ENCODE results near the gene MAP2K5.

- TF ChIP-seq POLR2AphosphoS5 (IDR thresholded peaks at IDR 0.05) (no peak), EP300 (IDR thresholded peaks at IDR 0.05) (no peak), CTCF (IDR thresholded peaks at IDR 0.05) (no peak)
Measured at GRCh38 chr15:67782691-67782991, 240.1 kb downstream of the MAP2K5 start.
